Astrocyte of the hippocampus (primary cell): ENCODE measurements around the gene OSCP1.
"Not testable (repeated sequence)": the region's sequence is repeated elsewhere in the genome, so short reads cannot be mapped to it uniquely, and the experiment has no call there.

ENCODE experiments used
- DNase-seq: peaks from one replicate; pipeline ENCODE4 v3.0.0; 2011; ENCODE audit warnings: low read depth, low spot score

The OSCP1 gene

GRCh38 chr1:36450270-36450918, at the start of gene OSCP1:
TSS of gene OSCP1 (minus strand) at chr1:36450451. CDS start at chr1:36450369, 82 bp downstream.
- DNase-seq, result peak; percentile 99

GRCh38 chr1:36497207-36497606, 47.0 kb upstream of the OSCP1 start:
- DNase-seq, result no peak

GRCh38 chr1:36494971-36495370, 44.7 kb upstream of the OSCP1 start:
- no peak for DNase-seq

GRCh38 chr1:36493524-36493923, 43.3 kb upstream of the OSCP1 start:
- no peak for DNase-seq

DNA sequence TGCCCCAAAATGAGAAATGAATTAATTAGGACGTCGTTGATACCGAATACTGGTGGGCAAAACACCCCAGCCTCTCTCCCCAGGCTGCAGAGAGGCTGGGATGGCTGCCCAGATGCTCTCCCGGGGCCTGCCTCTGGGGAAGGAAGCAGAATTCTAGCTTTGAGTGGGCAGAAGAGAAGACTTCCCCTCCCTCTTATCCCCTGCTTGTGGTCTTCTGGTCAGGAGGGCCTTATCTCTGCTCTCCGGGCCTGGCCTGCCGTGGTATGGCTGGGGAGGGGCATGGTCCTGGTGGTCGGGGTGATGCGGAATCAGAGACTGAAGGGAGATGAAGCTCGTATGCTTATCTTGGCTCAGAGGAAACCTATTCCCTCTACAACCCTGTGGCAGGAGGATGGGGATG, 42.2 kb upstream of the OSCP1 start:
- no peak for DNase-seq

DNA sequence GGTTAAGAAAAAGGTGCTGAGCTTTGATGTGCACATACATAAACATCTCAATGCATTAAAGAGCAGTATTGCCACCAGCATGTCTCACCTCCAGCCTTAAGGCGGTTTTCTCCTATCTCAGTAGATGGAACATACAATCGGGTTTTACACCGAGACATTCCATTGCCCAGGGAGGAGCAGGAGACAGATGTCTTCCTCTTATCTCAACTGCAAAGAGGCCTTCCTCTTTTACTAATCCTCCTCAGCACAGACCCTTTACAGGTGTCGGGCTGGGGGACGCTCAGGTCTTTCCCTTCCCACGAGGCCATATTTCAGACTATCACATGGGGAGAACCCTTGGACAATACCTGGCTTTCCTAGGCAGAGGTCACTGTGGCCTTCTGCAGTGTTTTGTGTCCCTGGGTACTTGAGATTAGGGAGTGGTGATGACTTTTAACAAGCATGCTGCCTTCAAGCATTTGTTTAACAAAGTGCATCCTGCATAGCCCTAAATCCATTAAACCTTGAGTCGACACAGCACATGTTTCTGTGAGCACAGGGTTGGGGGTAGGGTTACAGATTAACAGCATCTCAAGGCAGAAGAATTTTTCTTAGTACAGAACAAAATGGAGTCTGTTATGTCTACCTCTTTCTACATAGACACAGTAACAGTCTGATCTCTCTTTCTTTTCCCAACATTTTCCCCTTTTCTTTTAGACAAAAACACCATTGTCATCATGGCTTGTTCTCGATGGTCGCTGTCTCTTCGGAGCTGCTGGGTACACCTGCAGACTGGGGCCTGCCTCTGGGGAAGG, 39.2 kb upstream of the OSCP1 start:
- not testable (repeated sequence) for DNase-seq

GRCh38 chr1:36487906-36488305, 37.7 kb upstream of the OSCP1 start:
- DNase-seq, result no peak

DNA sequence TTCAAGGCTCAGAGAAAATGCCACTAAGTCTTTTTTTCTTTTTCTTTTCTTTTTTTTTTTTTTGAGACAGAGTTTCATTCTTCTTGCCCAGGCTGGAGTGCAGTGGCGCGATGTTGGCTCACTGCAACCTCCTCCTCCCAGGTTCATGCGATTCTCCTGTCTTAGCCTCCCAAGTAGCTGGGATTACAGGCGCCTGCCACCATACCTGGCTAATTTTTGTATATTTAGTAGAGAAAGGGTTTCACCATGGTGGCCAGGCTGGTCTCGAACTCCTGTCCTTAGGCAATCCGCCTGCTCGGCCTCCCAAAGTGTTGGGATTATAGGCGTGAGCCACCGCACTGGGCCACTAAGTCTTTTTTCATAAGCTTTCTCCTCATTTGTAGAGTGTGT, 37.1 kb upstream of the OSCP1 start:
- not testable (repeated sequence) for DNase-seq

DNA sequence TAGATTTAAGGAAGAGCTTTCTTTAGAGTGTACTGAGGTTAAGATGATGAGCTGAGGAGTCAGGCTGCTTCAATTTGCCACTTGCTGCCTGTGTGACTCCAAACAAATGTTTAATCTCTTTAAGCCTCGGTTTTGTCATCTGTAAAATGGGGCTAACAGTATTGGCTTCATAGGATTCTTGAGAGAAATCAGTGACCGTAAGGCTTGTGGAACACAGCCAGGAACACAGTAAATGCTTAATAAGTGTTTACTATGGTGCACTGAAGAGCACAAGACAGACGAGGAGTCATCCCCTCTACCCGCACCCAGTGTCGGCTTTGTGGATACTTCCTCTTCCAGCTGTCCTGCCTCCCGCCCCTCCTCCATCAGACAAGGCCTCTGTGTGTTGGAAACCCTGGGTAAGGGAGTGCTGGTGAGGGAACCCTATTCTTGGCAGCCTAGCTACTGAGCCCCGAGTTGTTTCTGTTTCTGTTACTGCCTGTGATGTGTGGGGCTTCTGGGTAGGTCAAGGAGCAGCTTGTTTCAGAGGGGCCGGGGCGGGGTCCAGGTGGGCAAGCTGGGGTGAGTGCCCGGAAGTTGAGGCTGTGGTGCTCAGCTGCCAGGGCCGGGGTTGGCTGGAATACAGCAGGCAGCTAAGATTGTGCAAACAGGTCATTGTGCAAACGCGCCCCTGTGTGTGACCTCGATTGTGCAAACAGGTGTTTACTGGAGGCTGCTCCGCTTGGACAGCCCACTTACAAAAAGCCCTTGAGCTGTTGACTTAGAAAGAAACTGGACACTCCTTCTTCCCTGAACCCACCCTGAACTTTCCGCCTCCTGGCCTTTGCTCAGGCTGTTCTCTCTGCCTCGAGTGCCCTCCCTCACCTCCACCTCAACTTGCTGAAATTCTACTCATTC, 36.4 kb upstream of the OSCP1 start:
- DNase-seq, result no peak

- no peak for DNase-seq
These were observed 35.8 kb upstream of the OSCP1 start for GRCh38 chr1:36486093-36486438.

DNA sequence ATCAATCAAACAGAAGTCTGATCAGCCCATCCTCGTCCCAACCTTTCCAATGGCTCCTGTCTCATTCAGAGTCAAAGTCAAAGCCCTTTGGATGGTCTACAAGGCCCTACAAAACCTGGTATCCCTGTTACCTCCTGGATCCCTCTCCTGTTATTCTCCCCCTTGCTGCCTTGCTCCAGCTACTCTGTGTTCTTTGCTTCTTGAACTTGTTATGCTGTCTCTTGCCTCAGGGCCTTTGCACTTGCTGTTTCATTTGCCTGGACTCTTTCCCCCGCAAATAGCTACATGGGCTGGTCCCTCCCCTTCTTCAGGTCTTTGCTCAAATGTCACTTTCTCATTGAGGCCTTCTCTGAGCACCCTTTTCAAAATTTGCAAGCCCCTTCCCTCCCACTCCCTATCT, 33.8 kb upstream of the OSCP1 start:
- DNase-seq, result no peak

GRCh38 chr1:36482724-36483388, 32.6 kb upstream of the OSCP1 start, which contains the start of gene CSF3R:
TSS of gene CSF3R (minus strand) at chr1:36482913. CDS start at chr1:36479496, 3,417 bp downstream.
- no peak for DNase-seq

- no peak for DNase-seq
These were observed 31.8 kb upstream of the OSCP1 start for GRCh38 chr1:36481771-36482723.

- no peak for DNase-seq
These were observed 30.8 kb upstream of the OSCP1 start for GRCh38 chr1:36481091-36481490.

- DNase-seq, result no peak
These were observed 29.9 kb upstream of the OSCP1 start for GRCh38 chr1:36480161-36480560.

- no peak for DNase-seq
These were observed 29.3 kb upstream of the OSCP1 start for GRCh38 chr1:36479505-36480051.

DNA sequence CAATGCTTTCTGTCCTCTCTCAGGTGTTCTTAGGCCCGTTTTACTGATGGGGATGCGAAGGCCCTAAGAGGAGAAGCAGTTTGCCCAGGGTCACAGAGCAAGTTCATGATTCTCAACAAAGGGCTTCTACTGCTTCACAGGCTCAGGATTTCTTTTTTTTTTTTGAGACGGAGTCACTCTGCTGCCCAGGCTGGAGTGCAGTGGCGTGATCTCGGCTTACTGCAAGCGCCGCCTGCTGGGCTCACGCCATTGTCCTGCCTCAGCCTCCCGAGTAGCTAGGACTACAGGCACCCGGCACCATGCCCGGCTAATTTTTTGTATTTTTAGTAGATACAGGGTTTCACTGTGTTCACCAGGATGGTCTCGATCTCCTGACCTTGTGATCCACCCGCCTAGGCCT, 27.4 kb upstream of the OSCP1 start:
- DNase-seq, result not testable (repeated sequence)

DNA sequence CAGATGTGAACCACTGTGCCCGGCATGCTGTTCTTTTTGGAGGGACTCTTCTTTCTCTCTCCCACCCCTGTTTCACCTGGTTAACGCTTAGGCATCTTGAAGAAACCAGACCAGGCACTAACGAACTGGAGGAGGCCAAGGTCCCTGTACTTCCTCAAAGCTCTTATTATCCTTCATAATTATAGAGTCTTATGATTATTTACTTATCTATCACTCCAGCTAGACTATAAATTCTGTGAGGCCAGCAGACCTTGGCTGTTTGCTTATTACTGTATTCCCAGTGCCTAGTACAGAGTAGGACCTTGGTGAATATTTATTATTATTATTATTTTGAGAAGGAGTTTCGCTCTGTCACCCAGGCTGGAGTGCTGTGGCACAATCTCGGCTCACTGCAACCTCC, 26.7 kb upstream of the OSCP1 start:
- DNase-seq, result no peak

DNA sequence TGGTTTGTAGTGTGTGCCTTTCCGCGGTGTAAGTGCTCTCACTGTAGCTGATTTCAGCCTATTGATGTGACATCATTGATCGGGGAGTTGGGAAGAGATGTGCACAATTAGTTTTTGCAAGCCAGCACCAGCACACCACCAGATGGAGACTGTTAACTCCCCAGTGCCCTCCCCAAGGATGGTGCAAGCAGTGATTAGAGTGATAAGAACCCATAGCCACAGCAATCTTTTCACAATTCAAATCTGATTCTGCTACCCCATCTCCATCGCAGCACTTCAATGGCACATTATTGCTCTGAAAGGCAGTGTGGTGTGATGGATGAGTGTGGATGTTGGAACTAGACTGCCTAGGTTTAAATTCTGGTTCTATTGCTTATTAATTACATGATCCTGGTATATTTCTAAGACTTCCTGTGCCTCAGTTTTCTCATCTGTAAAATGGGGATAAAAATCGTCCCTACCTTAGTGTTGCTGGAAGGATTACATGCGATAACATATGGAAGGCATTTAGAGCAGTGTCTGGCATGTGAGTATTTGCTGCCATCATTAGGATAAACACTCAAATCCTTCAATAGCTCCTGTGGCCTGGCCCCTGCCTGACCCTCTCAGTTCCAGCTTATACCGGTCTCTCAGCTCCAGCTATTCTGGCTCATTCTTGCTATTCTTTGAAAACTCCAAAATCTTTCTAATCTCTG, 25.8 kb upstream of the OSCP1 start:
- DNase-seq, result no peak

GRCh38 chr1:36475341-36475740, 25.1 kb upstream of the OSCP1 start:
- DNase-seq, result no peak
